GM23248 (cell line): ENCODE data around the gene MYO5B.

ENCODE experiments used
- EZH2 ChIP-seq: fragments of 200-600 bp; sonication (generic); IDR thresholded peaks from 2 replicates; pipeline ENCODE4 v1.6.1; 2018; ENCODE audit warnings: antibody characterized with exemption, mild to moderate bottlenecking; ENCODE audit not compliant: insufficient read depth, poor library complexity, severe bottlenecking
- EZH2phosphoT487 ChIP-seq: fragments of 200-600 bp; sonication (generic); IDR thresholded peaks from 2 replicates; pipeline ENCODE4 v1.6.1; 2018; ENCODE audit warnings: antibody characterized with exemption, moderate library complexity, mild to moderate bottlenecking, low read depth; ENCODE audit not compliant: insufficient read depth

GRCh38 chr18:49819823-49820671 lies 374.9 kb downstream of the MYO5B start:
- TF ChIP-seq EZH2phosphoT487 (no peak), EZH2 (no peak)
